GM18520 (cell line): ENCODE measurements around the gene MLLT10.

Experiments
- ATAC-seq: cut with Tn5 transposase; IDR thresholded peaks from one replicate; pipeline ENCODE4 v1.9.1; 2021; ENCODE audit not compliant: unreplicated experiment

Gene MLLT10

GRCh38 chr10:21516242-21517131 is 17.5 kb upstream of the MLLT10 start:
- peak; percentile 44 for ATAC-seq

GRCh38 chr10:21517134-21518031 is 16.6 kb upstream of the MLLT10 start:
- peak; percentile 37 for ATAC-seq

- no peak for ATAC-seq
Measured at GRCh38 chr10:21518149-21518640, 15.8 kb upstream of the MLLT10 start.

- ATAC-seq, result no peak
Measured at GRCh38 chr10:21518641-21519396, 15.2 kb upstream of the MLLT10 start.

GRCh38 chr10:21519397-21519933 is 14.6 kb upstream of the MLLT10 start:
- no peak for ATAC-seq

GRCh38 chr10:21519941-21520436 is 14.0 kb upstream of the MLLT10 start:
- ATAC-seq, result peak; percentile 28

- ATAC-seq, result no peak
Measured at GRCh38 chr10:21520509-21520908, 13.5 kb upstream of the MLLT10 start.

- no peak for ATAC-seq
Measured at GRCh38 chr10:21520949-21521348, 13.1 kb upstream of the MLLT10 start.

GRCh38 chr10:21521751-21522533 is 12.1 kb upstream of the MLLT10 start:
- no peak for ATAC-seq

- ATAC-seq, result no peak
Measured at GRCh38 chr10:21522631-21523406, 11.2 kb upstream of the MLLT10 start.

- no peak for ATAC-seq
Measured at GRCh38 chr10:21523557-21524008, 10.4 kb upstream of the MLLT10 start.

- no peak for ATAC-seq
Measured at GRCh38 chr10:21524131-21524525, 9.9 kb upstream of the MLLT10 start.

GRCh38 chr10:21524526-21525366 is 9.3 kb upstream of the MLLT10 start:
- no peak for ATAC-seq

GRCh38 chr10:21525367-21526187 is 8.5 kb upstream of the MLLT10 start, which contains the start of gene SKIDA1:
TSS of gene SKIDA1 (minus strand) at chr10:21525682. CDS start at chr10:21517822, 7,860 bp downstream.
- peak; percentile 34 for ATAC-seq

- peak; percentile 4 for ATAC-seq
Measured at GRCh38 chr10:21526188-21526859, 7.7 kb upstream of the MLLT10 start.

- ATAC-seq, result peak; percentile 29
Measured at GRCh38 chr10:21526860-21527597, 7.0 kb upstream of the MLLT10 start.
